ENCODE measurements around the gene SNRPE.
"Not testable (repeated sequence)": the region's sequence is repeated elsewhere in the genome, so short reads cannot be mapped to it uniquely, and the experiment has no call there.

SNRPE gene

DNA sequence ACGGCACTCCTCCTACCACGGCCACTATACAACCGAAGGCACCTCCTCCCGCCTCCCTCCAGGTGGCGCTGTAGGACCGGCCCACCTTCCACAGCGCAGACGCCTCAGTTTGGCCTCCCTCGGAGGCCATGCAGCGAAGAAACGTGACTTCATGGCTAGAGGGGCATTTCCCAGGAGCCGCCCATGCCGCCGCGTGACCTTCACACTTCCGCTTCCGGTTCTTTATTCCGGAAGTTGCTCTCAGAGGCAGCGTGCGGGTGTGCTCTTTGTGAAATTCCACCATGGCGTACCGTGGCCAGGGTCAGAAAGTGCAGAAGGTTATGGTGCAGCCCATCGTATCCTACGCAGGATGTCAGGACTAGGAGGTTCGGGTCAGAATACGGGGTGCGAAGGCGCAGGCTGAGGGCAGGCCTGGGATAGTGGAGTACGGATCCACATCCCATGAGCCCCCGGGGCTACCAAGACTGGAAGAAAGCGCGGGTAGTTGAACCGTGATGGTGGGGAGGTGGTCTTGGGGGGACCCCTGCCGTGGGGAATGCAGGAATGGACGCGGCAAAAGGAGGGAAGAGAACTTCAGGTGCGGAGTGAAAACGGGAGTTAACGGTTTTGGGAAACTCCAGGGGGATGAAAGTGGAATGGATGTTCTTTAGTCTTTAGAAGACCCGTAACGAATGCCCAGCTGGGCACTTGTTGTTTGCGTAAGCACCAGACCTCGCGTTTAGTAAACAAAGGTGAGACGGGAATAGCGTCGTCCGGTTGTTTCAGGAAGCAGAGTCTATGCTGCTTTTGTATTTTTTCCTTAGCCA lies at the start of gene SNRPE:
Gene SNRPE (plus strand): TSS at position 221 of the 806 bp plus-strand sequence. CDS start 61 bp downstream, at position 282.
- DNase-seq: peak; percentile 71 to 97 (median 94)

DNA sequence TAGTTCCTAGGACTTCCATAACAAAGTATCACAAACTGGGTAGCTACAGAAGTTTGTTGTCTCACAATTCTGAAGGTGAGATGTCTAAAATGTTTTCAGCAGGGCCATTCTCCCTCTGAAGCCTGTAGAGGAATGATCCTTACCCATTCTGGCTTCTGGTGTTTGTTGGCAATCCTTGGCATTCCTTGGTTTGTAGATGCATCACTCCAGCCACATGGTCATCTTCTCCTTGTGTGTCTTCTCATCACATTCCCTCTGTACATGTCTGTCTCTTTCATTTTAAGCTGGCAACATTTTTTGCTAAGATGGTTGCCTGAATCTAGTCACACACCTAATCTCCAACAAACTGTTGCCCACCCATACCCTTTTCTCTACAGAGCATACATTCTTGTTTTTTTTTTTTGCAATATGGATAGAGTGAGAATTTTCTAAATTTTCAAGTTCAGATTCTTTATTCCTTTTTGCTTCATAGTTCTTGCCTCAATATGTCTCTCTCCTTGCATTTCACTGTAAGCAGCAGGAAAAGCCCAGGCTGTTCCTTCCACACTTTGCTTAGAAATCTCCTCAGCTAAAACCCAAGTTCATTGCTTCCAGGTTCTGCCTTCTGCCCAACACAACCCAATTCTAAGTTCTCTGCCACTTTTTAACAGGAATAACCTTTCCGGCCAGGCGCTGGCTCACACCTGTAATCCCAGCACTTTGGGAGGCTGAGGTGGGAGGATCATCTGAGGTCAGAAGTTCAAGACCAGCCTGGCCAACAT lies 47.6 kb upstream of the SNRPE start:
- DNase-seq: no peak

DNA sequence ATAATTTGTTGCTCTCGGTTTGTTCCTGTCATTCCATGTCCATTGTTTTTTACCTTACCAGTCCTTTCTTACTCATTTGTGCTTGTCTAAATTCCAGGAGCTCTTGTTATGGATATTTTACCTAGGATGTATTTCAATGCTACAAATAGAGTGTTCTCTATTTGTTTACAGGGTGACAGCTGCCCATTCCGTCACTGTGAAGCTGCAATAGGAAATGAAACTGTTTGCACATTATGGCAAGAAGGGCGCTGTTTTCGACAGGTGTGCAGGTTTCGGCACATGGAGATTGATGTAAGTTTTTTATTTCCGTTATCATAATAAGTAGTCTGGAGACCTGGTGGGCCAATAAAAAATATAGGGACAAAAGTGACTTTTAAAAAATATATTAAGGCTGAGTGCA lies 43.0 kb upstream of the SNRPE start:
- no peak for DNase-seq

DNA sequence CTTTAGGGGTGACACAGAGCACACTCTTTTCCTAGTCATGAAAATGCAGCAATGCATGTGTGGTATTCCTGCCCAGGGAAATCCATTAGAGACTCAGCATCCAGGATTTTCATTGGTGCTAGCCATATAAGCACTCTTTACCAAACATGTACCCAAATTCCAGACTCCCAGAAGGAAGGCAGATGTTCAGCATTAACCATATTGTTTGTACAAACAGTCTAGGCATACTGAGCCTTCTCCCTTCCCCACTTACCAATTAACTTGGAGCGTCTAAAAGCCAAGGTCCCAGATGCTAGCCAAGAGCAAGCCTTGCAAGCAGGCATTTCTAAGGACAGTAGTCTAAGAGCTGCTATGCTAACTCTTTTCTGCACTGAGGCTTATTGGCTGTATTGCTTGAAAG lies 38.1 kb upstream of the SNRPE start:
- no peak for DNase-seq

DNA sequence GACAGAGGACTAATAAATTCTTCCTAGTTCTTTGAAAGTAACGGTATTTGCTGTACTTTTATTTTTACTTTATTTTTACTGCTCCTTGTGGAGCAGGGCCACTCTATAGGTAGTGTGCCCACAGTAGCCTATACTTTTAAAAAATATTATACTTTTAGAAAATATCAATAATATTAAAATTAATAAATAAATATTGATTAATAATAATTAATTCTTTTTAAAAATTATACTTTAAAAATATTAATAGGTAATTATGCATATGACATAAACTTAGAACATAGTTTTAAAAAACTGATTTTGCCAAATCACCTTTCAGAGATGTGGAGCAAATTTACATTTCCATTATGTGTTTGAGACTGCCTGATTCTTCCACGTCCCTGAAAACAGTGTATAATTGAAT lies 35.2 kb upstream of the SNRPE start:
- DNase-seq: no peak

DNA sequence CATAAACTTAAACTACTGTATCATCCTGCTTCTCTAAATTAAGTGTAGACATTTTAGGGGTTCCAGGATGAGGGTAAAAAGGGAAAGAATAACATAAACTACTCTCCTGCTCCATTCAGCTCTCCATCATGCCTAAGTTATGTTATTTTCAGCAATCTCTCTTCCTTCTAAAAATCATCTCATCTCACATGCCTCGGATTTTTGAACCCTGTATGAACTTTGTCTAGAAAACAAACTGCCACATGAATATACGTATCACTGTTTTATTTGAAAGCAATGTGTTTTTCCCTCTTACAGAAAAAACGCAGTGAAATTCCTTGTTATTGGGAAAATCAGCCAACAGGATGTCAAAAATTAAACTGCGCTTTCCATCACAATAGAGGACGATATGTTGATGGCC lies 33.4 kb upstream of the SNRPE start:
- no peak for DNase-seq

DNA sequence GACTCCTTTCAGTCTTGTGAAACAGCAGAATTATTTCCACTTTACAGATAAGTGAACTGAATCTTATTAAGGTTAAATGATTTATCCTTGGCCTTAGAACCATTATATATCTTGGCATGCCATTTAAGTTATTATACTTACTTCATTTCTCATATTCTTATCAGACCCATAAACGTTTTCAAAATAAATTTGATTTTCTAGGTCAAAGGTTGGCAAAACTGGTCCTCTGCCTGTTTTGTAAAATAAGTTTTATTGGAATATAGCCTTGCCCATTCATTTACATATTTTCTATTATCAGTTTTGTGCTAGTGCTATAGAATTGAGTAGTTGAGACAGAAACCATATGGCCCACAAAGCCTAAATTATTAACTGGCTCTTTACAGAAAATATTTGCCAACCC lies 32.9 kb upstream of the SNRPE start:
- no peak for DNase-seq

DNA sequence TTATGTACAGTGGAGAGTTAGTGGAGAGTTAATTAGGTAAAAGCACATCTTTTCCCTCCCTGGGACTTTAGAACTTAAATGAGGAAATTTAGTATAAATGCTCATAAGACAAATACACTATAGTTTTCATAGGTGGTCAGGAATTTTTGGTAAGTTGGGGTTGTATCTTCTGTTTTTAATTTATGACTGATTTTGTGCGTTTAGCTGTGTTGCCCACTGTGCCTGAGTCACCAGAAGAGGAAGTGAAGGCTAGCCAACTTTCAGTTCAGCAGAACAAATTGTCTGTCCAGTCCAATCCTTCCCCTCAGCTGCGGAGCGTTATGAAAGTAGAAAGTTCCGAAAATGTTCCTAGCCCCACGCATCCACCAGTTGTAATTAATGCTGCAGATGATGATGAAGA lies 32.2 kb upstream of the SNRPE start:
- not testable (repeated sequence) for DNase-seq

DNA sequence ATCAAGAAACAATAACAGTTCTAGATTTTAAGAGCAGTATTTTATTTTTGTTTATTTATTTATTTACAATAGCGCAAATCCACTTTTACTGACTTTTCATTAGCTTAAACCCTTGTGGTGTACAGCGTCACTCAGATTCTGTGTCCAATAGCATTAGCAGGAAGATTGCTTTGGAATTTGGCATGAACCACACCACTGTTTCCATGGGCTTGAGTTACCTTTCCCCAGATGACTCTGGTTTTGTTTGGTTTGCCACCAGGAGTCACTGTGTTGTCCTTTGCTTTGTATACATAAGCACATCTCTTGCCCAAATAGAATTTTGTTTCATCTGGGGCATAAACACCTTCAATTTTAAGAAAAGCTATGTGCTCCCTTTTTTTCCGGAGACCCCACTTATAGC lies 25.9 kb upstream of the SNRPE start:
- no peak for DNase-seq

DNA sequence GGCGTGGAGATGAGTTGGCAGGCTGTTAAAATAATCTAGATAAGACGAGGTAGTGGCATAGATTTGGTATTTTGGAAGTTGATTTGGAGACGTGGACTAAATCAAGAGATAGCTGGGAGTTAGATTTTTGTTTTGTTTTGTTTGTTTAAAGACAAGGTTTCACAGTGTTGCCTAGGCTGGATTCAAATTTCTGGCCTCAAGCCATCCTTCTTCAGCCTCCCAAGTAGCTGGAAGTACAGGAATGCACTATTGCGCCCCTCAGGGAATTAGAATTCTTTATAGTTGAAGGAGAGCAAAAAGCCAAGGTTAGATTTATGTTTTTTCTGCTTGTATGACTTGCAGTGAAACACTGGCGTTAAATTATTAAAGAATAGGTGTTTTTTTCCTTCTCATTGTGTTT lies 22.3 kb upstream of the SNRPE start:
- DNase-seq: no peak

DNA sequence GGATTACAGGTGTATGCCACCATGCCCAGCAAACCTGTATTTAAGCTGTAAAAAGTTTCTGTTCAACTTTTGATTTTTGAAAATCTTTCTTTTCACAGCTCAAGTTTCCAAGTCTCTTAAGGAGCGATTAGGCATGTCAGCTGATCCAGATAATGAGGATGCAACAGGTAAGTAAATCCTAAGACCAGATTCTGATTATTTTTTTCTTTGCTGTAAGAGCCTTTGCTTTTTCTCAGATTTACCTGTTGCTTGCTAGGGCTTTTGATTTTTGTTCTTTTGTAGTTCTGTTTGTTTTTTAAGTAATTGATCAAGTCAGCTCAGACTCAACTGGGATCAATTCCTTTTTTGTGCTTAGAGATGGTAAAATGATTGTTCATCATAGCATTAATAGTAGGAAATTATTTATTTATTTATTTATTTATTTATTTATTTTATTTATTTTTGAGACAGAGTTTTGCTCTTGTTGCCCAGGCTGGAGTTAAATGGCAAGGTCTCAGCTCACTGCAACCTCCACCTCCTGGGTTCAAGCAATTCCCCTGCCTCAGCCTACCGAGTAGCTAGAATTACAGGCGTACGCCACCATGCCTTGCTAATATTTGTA lies 21.1 kb upstream of the SNRPE start:
- no peak for DNase-seq

DNA sequence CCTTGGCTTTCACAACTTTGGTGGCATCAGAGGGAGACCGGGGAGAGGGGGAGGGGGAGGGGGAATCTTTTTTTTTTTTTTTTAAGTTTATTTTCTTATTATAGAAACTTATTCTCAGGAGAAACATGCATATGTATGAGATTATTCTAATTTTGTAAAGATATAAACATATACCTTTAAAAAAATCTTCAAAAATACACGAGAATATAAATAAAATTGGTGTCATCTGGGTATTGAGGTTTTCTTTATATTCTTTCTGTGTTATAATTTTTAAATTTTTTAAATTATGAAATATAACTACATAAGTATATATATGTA lies 18.9 kb upstream of the SNRPE start:
- no peak for DNase-seq

DNA sequence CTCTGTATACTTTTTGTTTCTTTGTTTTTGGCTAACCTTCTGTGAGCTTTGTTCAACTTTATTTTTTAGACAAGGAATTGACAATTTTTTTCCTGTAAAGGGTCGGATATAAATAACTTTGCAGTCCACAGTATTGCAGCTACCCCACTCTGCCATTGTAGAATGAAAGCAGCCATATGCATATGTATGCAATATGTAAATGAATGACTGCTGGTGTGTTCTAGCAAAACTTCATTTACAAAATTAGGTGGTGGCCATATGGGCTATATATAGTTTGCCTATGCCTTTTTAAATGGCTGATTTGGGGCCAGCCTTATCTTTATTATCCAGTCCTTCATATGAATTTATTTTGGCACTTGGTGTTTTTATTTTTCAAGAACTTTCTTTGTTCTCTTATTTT lies 18.0 kb upstream of the SNRPE start:
- no peak for DNase-seq

DNA sequence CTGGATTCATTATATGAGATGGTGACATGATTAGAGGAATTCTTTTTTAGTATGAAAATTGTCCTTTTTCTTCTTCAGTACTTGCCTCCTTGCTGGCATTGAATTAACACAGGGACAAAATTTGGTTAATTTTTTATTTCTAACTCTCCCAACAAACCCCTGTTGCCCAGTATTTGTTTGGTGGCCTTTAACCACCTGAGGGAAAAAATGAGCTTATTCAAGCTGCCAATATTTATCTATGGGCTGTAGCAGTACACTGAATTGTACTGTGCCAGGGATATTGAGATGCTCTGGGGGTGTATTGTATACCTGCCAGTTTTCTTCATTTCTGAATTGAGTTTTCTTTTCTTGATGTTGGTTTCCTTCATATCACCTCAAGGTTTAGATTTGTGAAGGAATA lies 8.3 kb upstream of the SNRPE start:
- not testable (repeated sequence) for DNase-seq

DNA sequence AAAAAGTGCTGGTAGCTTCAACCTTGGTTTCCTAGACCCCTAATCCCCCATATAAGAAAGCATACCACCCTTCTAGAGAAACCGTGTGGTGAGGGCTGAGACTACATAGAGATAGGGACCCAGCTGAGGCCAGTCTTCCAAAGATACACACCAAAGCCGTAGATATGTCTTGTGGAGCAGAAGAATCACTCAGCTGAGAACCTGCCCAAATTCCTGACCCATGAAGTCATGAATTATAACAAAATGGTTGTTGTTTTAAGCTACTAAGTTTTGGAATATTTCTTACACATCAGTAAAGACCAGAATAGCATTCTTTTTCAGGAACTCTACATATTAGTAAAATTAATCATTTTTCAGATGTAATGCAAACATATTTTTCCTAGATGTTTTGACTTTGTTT lies 3.3 kb upstream of the SNRPE start:
- DNase-seq: no peak

DNA sequence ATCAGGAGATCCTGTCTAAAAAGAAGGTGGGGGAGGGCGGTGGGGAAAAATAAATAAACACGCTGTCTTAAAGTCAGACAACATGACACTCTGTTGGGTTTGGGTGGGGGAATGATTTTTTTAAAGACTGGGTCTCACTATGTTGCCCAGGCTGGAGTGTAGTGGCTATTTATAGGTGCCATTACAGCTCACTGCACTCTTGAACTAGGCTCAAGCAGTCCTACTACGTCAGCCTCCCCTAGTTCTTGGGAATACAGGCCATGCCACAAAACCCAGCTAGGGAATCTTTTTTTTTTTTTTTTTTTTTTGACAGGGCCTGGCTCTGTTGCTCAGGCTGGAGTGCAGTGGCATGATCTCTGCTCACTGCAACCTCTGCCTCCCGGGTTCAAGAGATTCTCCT lies 2.4 kb upstream of the SNRPE start:
- no peak for DNase-seq

DNA sequence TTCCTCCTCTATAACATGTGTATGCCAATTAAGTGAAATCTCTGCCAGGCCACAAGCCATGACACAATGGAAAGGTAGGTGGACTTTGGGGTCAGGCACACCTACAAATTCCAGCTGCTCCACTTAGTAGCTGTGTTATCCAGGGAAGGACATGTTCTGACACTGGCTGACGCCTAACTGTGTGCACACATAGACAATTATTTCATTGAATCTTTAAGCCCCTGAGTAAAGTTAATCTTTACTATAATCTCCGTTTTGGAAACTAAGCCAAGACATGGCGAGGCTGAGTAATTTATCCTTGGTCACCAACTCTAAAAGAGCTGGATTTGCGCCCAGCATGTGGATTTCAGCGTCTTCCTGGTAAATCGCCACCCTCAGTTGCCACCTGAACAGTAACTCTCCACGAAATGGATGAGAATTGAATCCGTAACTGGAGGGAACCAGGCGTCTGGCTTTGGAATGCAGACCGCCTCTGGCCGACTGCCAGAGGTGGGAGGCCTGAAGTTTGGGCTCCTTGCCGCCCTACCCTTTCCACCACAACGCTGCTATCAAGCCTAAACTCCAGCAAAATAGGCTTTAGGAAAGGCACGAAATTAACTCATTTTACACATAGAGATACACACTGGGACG lies 888 bp upstream of the SNRPE start:
- DNase-seq: peak in 5 of 14 donors; percentile 6 to 19 (median 15)

DNA sequence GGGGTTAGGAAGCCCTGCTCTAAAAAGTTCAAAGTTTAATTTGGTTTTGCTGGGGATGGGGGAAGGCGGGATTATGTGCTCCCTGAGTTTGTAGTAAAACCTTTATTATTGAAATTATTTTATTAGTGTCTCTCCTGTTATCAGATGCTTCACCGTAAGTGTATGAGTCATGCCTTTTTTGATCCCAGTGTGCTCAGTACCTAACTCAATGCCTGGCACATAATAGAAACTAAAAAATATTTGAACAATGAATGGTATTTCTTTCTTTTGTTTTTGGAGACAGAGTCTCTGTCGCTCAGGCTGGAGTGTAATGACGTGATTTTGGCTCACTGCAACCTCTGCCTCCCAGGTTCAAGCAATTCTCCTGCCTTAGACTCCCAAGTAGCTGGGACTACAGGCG lies 6.4 kb downstream of the SNRPE start:
- no peak for DNase-seq

DNA sequence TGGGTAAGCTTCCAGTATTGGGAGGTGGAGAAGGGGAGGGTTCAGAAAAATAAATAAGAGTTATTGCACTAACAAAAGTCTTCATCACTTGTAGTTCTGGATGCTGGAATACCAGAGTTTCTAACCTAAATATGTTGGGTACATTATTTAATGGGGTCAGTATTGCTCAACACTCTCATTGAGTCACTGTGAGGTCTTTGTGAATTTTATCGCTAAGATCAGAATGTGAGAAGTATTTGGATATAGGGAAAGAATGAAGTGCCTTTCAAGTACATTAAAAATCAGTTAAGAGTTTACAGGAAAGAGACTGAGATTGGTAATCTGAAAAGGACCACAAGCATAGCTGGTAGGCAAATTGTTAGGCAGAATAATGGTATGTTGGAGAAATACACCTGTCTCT lies 8.8 kb downstream of the SNRPE start:
- no peak for DNase-seq

DNA sequence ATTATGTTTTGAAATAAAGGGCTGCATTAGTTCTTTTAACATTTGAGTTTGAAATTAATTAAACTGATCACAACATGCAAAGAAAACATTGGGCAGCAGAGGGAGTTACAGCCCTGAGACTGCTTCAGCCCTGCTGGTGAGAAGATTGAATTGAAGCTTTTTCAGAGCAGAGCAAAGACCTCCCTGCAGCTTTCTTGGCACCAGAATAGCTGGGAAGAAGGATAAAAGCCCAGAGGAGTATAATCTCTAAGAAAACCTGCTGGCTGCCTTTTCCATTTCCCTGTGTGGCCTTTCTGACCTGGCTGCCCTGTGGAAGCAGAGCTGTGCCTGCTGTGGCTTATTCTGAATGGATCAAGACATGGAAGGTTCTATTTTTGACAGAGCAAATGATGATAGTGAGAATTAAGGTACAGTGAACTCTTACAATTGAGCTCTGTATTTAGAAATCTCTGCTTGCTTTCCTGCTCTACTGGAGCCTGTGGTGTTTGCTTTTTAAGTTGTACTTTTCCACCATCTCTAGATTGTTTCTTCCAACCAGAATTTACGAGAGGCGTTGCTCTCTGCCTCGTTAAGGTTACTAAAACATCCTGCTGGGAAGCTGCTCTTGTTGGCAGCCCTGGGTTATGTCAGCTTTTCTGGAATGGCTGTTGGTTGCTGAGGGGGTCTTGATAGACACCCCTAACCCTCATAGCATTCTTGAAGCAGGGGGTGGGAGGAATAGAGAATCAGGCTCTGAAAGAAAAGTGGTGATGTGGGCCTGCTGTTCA lies 9.9 kb downstream of the SNRPE start:
- peak in 11 of 14 donors; percentile 1 to 43 (median 22) for DNase-seq

DNA sequence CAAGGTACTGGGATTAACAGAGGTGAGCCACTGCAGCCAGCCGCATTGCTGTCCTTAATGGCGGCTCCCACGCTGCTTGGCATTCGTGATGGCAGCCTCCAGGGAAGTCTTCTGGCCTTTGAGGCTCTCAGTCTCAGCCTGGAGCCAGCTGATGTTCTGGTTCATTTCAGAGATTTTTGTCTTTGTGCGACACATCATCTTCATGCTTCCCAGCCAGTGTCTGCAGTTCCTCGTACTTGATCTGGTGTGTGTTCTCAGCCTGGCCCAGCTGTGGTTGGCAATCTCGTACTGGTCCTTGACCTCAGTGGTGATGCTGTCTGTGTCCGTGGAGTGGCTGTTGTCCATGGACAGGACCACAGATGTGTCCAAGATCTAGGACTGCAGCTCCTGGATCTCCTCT lies 11.7 kb downstream of the SNRPE start:
- DNase-seq: no peak

DNA sequence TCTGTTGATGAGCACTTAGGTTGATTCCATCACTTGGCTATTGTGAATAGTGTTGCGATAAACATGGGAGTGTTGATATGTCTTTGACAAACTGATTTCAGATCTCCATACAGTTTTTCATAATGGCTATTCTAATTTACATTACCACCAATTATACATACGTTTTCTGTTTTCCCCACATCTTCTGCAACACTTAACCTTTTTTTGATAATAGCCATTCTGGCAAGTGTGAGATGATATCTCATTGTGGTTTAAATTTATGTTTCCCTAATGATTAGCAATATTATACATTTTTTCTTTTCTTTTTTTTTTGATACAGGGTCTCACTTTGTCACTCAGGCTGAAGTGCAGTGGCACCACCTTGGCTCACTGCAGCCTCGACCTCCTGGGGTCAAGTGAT lies 17.0 kb downstream of the SNRPE start:
- DNase-seq: no peak

DNA sequence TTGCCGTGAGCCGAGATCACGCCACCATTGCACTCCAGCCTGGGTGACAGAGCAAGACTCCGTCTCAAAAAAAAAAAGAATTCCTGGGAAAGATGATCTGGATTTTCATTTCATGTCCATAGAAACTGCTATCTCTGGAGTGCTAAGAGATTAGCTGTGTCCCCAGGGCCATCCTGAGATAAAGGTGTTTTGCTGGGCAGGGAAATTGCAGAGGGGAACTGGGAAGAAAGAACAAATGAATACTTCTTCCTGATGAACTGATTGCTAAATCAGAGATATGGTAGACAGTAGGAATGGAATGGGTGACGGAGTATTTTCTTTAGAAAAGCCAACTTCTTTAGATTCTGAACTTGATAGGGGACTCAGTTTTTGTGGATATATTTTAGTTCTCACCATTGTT lies 19.2 kb downstream of the SNRPE start:
- DNase-seq: no peak
